GM19438 (cell line): Measurements from ENCODE around the gene CAMTA1.

Source experiments
- ATAC-seq: cut with Tn5 transposase; IDR thresholded peaks from one replicate; pipeline ENCODE4 v1.9.1; 2021; ENCODE audit warnings: low read depth; ENCODE audit not compliant: unreplicated experiment

Gene CAMTA1

DNA sequence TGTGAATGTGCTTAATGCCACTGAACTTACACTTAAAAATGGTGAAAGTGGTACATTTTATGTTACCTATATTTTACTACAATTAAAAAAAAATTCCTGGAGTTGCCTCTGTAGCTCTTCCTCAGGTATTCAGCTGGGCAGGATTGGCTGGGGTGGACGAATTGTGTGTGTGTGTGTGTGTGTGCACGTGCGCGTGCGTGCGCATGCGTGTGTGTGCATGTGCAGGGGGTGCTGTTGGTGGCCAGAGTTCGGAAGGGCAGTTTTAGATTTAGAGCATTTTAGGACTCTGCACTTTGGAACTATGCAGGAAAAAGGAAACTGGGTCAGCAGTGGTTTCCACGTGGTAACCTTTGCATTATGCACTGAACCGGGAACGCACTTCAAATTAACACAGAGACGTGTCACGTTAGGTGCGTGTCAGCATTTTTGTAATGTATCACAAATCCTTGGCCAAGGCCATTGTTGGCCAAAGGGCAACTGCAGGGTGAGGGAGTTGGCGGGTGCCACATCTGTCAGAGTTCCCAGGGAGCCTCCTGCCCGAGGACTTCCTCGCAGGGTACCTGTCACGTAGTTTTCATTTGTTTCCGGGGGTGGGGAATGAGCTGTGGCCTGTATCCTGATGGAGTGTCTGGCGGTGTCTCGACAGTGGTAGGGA lies 312.8 kb downstream of the CAMTA1 start:
- ATAC-seq, result no peak

- no peak for ATAC-seq
Observed at GRCh38 chr1:7098641-7099040, 313.4 kb downstream of the CAMTA1 start.

- no peak for ATAC-seq
Observed at GRCh38 chr1:7100479-7100878, 315.2 kb downstream of the CAMTA1 start.

GRCh38 chr1:7101187-7101586 lies 315.9 kb downstream of the CAMTA1 start:
- ATAC-seq, result no peak

DNA sequence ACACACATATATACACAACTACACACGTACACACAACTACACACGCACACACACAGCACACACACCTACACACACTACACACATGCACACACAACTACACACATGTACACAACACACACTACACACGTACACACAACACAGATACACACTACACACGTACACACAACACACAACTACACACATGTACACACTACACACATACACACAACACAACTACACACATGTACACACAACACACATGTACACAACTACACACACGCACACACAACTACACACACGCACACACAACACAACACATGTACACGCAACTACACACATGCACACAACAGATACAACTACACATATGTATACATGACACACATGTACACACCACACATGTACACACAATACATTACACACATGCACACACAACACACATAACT lies 318.1 kb downstream of the CAMTA1 start:
- ATAC-seq, result no peak

GRCh38 chr1:7103874-7104273 lies 318.6 kb downstream of the CAMTA1 start:
- ATAC-seq, result no peak

DNA sequence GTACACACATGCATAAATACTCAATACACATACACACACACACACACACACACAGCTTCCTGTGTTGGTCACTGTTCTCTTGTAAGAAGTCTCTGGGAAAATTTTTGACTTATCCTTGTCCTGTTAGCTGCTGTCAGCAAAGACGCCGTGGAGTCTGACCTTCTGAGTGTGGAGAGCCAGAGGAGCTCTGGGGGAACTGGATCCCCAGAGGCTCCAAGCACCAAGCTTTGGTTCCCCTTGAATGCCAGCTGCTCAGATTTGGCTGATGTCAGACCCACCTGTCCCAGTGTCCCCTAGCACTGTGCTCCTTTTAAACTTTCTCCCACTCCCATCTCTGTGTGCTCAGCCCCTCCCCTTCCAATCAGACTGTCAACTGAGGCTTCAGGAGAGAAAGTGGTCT lies 319.1 kb downstream of the CAMTA1 start:
- no peak for ATAC-seq

DNA sequence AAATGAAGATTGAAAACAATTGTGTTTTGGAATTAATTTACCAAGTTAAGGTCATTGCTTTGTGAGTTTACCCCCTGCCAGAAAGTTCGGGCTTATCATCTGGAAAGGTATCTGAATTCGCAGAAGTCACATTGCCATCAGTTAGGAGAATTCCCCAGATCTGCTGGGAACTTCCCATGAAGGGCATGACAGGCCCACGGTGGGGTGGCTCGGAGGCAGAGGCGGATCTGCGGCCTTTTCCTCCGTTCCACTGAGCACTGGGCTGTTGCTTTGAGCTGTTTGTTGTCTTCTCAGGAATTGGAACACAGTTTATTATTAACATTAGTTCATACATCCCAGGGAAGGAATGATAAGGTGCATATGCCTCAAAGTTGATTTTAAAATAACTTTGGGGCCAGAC lies 320.0 kb downstream of the CAMTA1 start:
- no peak for ATAC-seq

GRCh38 chr1:7106442-7107108 lies 321.3 kb downstream of the CAMTA1 start:
- no peak for ATAC-seq

GRCh38 chr1:7107109-7107830 lies 322.0 kb downstream of the CAMTA1 start:
- ATAC-seq, result no peak

DNA sequence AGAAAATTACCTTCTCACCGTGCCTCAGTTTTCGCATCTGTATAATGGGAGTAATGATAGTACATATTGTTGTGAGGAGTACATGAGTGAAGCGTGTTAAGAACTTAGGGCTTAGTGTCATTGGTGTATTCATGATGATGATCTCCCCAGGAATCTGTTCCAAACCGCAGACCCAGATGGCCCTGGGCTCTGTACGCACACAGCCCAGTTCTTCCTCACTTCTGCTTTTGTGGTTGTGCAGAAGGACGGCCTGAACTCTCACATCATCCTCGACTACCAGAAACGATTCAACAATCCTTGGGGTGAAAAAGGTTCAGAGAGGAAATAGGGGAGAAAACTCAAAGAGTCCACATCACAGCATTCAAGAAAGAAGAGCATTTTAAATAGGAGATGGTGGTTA lies 323.0 kb downstream of the CAMTA1 start:
- ATAC-seq, result no peak

DNA sequence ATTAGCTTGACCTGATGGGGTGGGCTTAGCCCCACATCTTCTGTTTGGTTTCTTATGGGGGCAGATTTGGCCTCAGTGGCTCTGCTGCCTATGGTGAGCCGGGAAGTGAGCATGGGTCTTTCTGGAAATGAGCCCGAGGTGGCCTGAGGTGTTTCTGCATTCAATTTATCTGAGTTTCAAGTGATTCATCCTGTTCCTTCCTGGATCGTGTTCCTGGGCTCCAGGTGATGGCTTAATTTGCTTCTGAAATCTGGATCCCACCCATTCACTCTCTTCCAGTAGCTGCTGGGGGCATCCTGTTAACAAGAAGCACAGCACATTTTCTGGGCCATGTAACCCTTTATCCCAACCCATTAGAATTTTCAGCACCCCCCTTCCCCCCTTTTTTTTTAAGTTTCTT lies 324.6 kb downstream of the CAMTA1 start:
- ATAC-seq, result no peak

DNA sequence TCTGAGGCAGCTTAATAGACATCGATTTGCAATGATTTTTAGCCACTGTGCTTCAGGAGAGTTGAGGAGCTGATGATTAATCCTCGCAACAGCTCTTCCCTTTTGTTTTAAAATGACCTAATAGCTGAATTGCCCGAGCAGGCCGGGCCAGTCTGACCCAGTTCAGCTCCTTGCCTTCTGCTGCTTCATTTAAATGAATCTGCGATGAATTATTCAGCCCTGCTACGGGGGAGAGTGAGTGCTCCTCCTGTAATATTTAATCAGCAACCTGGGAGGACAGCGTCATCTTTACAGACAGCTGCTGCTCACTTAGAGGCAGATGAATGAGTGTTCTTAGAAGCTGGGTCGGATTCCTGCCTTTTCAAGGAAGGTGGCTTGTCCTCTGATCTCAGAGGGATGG lies 325.1 kb downstream of the CAMTA1 start:
- ATAC-seq, result no peak

DNA sequence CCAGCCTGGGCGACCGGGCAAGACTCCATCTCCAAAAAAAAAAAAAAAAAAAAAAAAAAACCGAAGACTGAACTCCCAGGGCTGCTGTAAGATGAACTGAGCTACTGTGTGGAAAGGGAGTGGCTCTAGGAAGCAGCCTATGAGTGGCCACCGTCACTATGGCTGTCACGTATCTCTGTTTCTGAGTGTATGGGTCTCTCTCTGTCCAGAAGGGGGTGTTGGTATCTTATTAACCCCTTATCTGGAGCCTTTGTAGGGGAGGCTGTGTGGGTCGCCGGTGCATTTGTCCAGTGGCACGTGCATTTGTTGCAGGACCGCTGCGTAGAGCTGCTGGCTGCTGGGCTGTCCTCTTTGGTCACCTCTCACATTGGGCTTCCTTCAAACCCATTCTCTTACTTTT lies 326.6 kb downstream of the CAMTA1 start:
- no peak for ATAC-seq

- ATAC-seq, result no peak
Observed at GRCh38 chr1:7113136-7113535, 327.9 kb downstream of the CAMTA1 start.

- ATAC-seq, result no peak
Observed at GRCh38 chr1:7113822-7114221, 328.6 kb downstream of the CAMTA1 start.

- no peak for ATAC-seq
Observed at GRCh38 chr1:7116001-7116400, 330.7 kb downstream of the CAMTA1 start.

DNA sequence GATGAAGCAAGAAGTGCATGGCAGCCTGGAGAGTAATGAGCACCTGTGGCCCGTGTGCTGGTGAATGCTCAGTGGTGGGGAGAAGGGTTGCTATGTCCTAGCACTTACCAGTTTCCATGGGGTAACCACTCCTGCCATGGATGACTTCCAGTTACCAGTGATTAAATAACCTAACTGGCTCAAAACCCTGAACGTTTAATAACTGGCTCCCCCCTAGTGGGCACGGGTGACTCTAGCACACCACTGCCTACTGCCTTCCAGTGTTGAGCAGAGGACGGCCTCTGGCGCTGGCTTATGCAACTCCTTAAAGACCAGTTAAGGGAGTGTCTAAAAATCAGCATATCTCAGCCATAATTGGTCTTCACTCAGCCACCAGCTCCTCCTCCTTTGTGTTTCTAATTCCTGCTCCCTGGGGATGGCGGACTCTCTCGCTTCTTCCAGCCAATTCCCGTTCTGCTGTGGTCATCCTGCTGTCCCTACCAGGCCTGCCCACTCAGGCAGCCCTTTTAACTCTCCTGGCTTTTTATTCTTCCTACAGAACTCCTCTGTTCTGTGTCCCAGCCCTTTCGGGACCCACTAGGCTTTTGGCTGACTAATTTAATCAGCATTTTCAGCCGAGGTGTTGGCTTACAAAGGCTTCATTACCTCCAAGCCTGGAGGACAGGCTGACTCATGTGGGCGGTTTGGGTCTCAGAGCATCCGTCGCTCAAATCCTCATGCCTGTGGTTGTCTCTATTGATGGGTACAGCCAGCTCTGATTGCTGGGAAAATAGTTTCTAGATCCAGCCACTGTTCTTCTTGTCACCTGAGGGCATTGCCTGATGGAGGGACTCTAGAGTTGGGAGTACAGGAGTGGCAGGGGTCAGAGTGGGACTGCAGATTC lies 332.4 kb downstream of the CAMTA1 start:
- no peak for ATAC-seq

GRCh38 chr1:7119156-7119555 lies 333.9 kb downstream of the CAMTA1 start:
- ATAC-seq, result no peak

DNA sequence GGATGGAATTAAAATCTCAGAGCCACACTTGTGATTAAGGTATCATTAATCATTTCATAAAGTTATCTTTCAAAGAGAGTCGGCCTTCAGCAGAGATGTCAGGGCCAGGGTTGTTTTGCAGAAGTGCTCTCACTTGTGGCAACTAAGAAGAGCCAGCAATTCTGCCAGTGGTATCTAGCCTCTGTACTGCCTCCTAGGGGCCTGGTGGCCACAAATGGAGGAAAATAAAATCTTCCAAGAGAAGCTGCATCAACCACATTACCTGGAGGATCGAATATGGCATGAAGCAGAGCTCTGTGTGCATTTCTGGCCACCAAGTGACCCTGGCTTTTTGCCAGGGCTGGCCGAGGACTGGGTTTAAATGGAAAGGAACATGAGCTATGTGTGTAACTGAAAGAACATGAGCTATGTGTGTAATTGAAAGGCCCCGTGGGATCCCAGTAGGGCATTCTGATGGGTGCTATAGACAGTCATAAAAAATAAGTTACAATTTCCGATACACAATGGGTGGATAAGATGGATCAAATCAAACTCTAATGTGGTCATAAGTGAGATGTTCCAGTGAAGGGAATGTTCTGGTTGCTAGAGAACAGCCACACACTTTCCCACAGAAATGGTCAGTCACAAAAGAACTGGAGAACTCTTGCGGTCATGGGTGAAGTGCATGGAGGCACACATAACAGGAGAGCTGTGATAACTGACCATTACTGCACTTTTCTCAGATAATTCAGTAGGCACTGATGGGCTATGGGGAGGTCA lies 335.8 kb downstream of the CAMTA1 start:
- ATAC-seq, result no peak
